A549 treated with RU486 at 1 μM for 4 hours (cell line): ENCODE results near the gene PARN. TPM values are rescaled to one million over a fixed set of nuclear protein-coding genes. Genes with fewer than 3 reads are reported as not detected.

Experiments used
- total RNA-seq: library from RNA; stranded (reverse); fragments of 200-300 nt; extraction: Qiagen RNA extraction; gene quantifications from 5 replicates; pipeline ENCODE4 v1.2.3, GENCODE V29; 2022; ENCODE audit warnings: low read depth

PARN gene
- 35.5 to 56.2 TPM (median 39.0 TPM) in 5 replicates for total RNA-seq

GRCh38 chr16:14629919-14630619 lies at the start of gene PARN:
PARN (minus strand) TSS chr16:14630260; CDS start chr16:14630125, 135 bp downstream.

GRCh38 chr16:14632693-14633569 lies 2.9 kb upstream of the PARN start, which contains the start of gene BFAR:
BFAR (plus strand) TSS chr16:14632951; CDS start chr16:14644347, 11,396 bp downstream.

Other genes with a start within 250 kb of the PARN start
- gene BFAR, start 2.7 kb upstream of the PARN start, total RNA-seq, result 84.8 to 102 TPM (median 88.7 TPM) in 5 replicates
- gene PLA2G10, start 64.0 kb upstream of the PARN start, total RNA-seq, result 0.21 to 0.31 TPM in 2 of 5 replicates, not detected in the others
- gene NPIPA3, start 73.2 kb upstream of the PARN start, total RNA-seq, result 0.91 to 2.0 TPM (median 1.4 TPM) in 5 replicates
- 0.97 to 2.0 TPM (median 1.4 TPM) in 5 replicates for gene NPIPA2, start 112.3 kb upstream of the PARN start, total RNA-seq
- 92.4 to 107 TPM (median 95.0 TPM) in 5 replicates for gene NOMO1, start 203.5 kb upstream of the PARN start, total RNA-seq